ENCODE results near the gene UNC5B. TPM values are rescaled to one million over a fixed set of nuclear protein-coding genes. Genes with fewer than 3 reads are reported as not detected.

The UNC5B gene
- total RNA-seq, 1 experiment from 2014 or later, result 49.6 TPM

- peaks cover 72% of the 10 kb centered on the region for H3K4me1 Mint-ChIP-seq
- H3K27me3 Mint-ChIP-seq (ENCODE audit: low read depth), result no peaks in the 10 kb centered on the region
- no peaks in the 10 kb centered on the region for H3K36me3 Mint-ChIP-seq
- CTCF ChIA-PET, result interaction anchor here (0.9 to 3.5 kb wide), 7 partner anchors 11 to 462 kb away, joined by 3 to 13 read pairs (median 4); no protein-coding TSS in a partner anchor
- POLR2A ChIA-PET, result no interaction called here
- no peak for DNase-seq (ENCODE audit: low spot score)
- no peaks in the 10 kb centered on the region for H3K9me3 Mint-ChIP-seq
- no peak for ATAC-seq
- no peak overlapping the region for H3K4me3 Mint-ChIP-seq
- TF ChIP-seq ZNF423 (CRISPR knock-in tag; IDR thresholded peaks at IDR 0.05), result 0 out of 2 replicates have a peak, but pooled peaks have one; percentile 32
- TF ChIP-seq ELF4 (CRISPR knock-in tag; IDR thresholded peaks at IDR 0.05; ENCODE audit: low read depth), result no peak
- TF ChIP-seq ZBTB43 (CRISPR knock-in tag; IDR thresholded peaks at IDR 0.05), result no peak
- H3K27ac Mint-ChIP-seq, result peak overlapping the region; percentile 70; the same call in 1 of the 2 replicates
Observed at GRCh38 chr10:71234004-71234894, 21.9 kb downstream of the UNC5B start.

DNA sequence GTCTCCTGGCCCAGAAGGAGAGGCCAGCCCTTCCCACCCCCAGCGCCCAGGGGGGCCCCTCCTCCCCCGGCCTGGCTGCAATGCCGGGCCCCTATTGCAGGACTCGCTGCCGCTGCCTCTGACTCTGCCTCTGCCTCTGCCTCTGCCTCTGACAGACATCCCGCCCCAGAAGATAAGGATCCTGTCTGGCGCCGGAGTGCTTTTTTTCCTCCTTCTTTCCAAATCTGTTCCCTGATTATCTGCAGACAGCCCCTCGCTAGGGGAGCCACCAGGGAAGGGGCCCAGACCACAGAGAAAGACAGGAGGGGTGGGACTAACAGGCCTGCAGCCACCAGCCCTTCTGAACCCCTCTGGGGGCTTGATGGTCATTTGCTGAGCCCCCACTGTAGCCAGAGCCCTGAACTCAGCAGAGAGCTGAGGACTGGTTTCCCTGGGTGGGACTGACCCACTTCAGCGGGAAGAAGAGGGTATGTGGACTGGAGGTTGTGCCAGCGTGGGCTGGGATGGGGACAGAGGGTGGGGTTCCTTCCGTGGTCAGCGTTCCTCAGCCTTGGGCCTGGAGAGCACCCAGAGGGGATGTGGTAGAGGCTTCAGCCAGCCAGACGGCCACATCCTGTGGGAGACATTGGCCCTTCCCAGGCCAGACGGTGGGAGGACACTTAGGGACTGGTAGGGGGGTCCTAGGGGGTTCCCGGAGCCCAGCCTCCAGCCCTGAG is 22.8 kb downstream of the UNC5B start:
- H3K4me1 Mint-ChIP-seq, result peaks cover 70% of the 10 kb centered on the region
- no peaks in the 10 kb centered on the region for H3K9me3 Mint-ChIP-seq
- ChIA-PET CTCF (interaction anchor here (0.6 to 4.2 kb wide), 10 partner anchors 12 to 1825 kb away, joined by 3 to 19 read pairs (median 3); partner anchors contain the start of gene UNC5B), POLR2A (no interaction called here)
- H3K4me3 Mint-ChIP-seq, result no peak overlapping the region
- DNase-seq (ENCODE audit: low spot score) (no peak), ATAC-seq (no peak)
- H3K36me3 Mint-ChIP-seq, result no peaks in the 10 kb centered on the region
- no peak overlapping the region for H3K27ac Mint-ChIP-seq
- no peaks in the 10 kb centered on the region for H3K27me3 Mint-ChIP-seq (ENCODE audit: low read depth)
- TF ChIP-seq ZNF423 (CRISPR knock-in tag; IDR thresholded peaks at IDR 0.05), result no peak
- TF ChIP-seq OVOL2 (CRISPR knock-in tag; IDR thresholded peaks at IDR 0.05; ENCODE audit: borderline replicate concordance), result no peak
- TF ChIP-seq EMX1 (CRISPR knock-in tag; IDR thresholded peaks at IDR 0.05), result no peak
- no peak for TF ChIP-seq TEAD1 (CRISPR knock-in tag; IDR thresholded peaks at IDR 0.05)
- no peak for TF ChIP-seq ZNF219 (CRISPR knock-in tag; IDR thresholded peaks at IDR 0.05; ENCODE audit: borderline replicate concordance)
- no peak for TF ChIP-seq ZNF121 (CRISPR knock-in tag; IDR thresholded peaks at IDR 0.05)
- TF ChIP-seq RELA (CRISPR knock-in tag; IDR thresholded peaks at IDR 0.05; ENCODE audit: borderline replicate concordance), result no peak
- TF ChIP-seq CREB1 (CRISPR knock-in tag; IDR thresholded peaks at IDR 0.05), result no peak
- TF ChIP-seq HMGA2 (CRISPR knock-in tag; IDR thresholded peaks at IDR 0.05), result no peak
- TF ChIP-seq ZNF317 (CRISPR knock-in tag; IDR thresholded peaks at IDR 0.05; ENCODE audit: borderline replicate concordance, low read depth), result no peak
- TF ChIP-seq, protein P1, sequence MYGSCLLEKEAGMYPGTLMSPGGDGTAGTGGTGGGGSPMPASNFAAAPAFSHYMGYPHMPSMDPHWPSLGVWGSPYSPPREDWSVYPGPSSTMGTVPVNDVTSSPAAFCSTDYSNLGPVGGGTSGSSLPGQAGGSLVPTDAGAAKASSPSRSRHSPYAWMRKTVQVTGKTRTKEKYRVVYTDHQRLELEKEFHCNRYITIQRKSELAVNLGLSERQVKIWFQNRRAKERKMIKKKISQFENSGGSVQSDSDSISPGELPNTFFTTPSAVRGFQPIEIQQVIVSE (CRISPR knock-in tag; IDR thresholded peaks at IDR 0.05; ENCODE audit: borderline replicate concordance), result no peak
- no peak for TF ChIP-seq CBFB (CRISPR knock-in tag; IDR thresholded peaks at IDR 0.05; ENCODE audit: low read depth)
- no peak for TF ChIP-seq E2F5 (CRISPR knock-in tag; IDR thresholded peaks at IDR 0.05)
- no peak for TF ChIP-seq ATF2 (CRISPR knock-in tag; IDR thresholded peaks at IDR 0.05; ENCODE audit: borderline replicate concordance, low read depth)
- no peak for TF ChIP-seq SMAD3 (CRISPR knock-in tag; IDR thresholded peaks at IDR 0.05; ENCODE audit: borderline replicate concordance)
- TF ChIP-seq ZNF532 (CRISPR knock-in tag; IDR thresholded peaks at IDR 0.05; ENCODE audit: borderline replicate concordance), result no peak
- TF ChIP-seq FOXP1 (CRISPR knock-in tag; IDR thresholded peaks at IDR 0.05; ENCODE audit: borderline replicate concordance), result no peak
- no peak for TF ChIP-seq NR1H2 (CRISPR knock-in tag; IDR thresholded peaks at IDR 0.05)
- TF ChIP-seq ATF6 (CRISPR knock-in tag; IDR thresholded peaks at IDR 0.05), result no peak

Data from WTC11 (cell line).